Measurements from ENCODE around the gene ZNF24.
A peak's percentile ranks its signal among the peaks of the same experiment; 100 is the strongest.

The ZNF24 gene

GRCh38 chr18:35343936-35344735 is at the start of gene ZNF24:
TSS of gene ZNF24 (minus strand) at chr18:35344420. CDS start at chr18:35340650, 3,770 bp downstream.
- Histone ChIP-seq H3K27ac (ENCODE audit: low read depth, low read length) (peak within 1 kb of the TSS; percentile 99), H3K9me3 (ENCODE audit: control insufficient read depth in 5 of 5, low read length in 5 of 5) (no peaks in the 10 kb centered on the region), H3K4me3 (ENCODE audit: low read depth in 1 of 5, low read length in 5 of 5) (peak within 1 kb of the TSS; percentile 85 to 93 (median 89)), H3K27me3 (ENCODE audit: control insufficient read depth in 5 of 5, insufficient read depth in 4 of 5, low read length in 5 of 5) (no peaks in the 10 kb centered on the region), H3K9ac (ENCODE audit: low read length in 5 of 5) (peak within 1 kb of the TSS; percentile 98 to 100 (median 99)), H3K36me3 (ENCODE audit: control insufficient read depth in 5 of 5, insufficient read depth in 5 of 5, low read length in 5 of 5) (peaks cover 12 to 16% (median 13%) of the 10 kb centered on the region in 5 donors), H3K4me1 (ENCODE audit: control insufficient read depth in 5 of 5, insufficient read depth in 5 of 5, low read length in 5 of 5) (peaks cover 2 to 28% (median 25%) of the 10 kb centered on the region in 5 donors)

DNA sequence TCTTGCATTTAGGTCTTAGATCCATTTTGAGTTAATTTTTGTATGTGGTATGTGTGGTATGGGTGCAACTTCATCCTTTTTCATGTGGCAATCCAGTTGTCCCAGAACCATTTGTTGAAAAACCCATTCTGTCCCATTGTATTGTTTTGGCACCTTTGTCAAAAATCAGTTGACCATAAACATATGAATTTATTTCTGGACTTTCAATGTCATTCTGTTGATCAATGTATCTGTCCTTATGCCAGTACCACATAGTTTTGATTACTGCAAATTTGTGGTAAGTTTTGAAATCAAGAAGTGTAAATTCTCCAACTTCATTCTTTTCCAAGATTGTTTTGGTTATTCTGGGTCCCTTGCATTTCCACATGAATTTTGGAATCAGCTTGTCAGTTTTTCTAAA is 49.5 kb upstream of the ZNF24 start:
- no peaks in the 10 kb centered on the region for H3K27me3 ChIP-seq (ENCODE audit: control insufficient read depth in 5 of 5, insufficient read depth in 4 of 5, low read length in 5 of 5)
- H3K9ac ChIP-seq (ENCODE audit: low read length in 5 of 5) = no peak overlapping the region
- H3K36me3 ChIP-seq (ENCODE audit: control insufficient read depth in 5 of 5, insufficient read depth in 5 of 5, low read length in 5 of 5) = no peaks in the 10 kb centered on the region
- H3K9me3 ChIP-seq (ENCODE audit: control insufficient read depth in 5 of 5, low read length in 5 of 5) = peaks cover 0 to 5% (median 3%) of the 10 kb centered on the region in 5 donors
- no peak overlapping the region for H3K27ac ChIP-seq (ENCODE audit: low read depth, low read length)
- H3K4me1 ChIP-seq (ENCODE audit: control insufficient read depth in 5 of 5, insufficient read depth in 5 of 5, low read length in 5 of 5) = peaks cover 0 to 21% (median 4%) of the 10 kb centered on the region in 5 donors
- H3K4me3 ChIP-seq (ENCODE audit: low read depth in 1 of 5, low read length in 5 of 5) = no peak overlapping the region

GRCh38 chr18:35392375-35392774 is 48.2 kb upstream of the ZNF24 start:
- Histone ChIP-seq H3K4me1 (ENCODE audit: control insufficient read depth in 5 of 5, insufficient read depth in 5 of 5, low read length in 5 of 5) (peaks cover 0 to 26% (median 4%) of the 10 kb centered on the region in 5 donors), H3K27ac (ENCODE audit: low read depth, low read length) (no peak overlapping the region), H3K36me3 (ENCODE audit: control insufficient read depth in 5 of 5, insufficient read depth in 5 of 5, low read length in 5 of 5) (no peaks in the 10 kb centered on the region), H3K4me3 (ENCODE audit: low read depth in 1 of 5, low read length in 5 of 5) (no peak overlapping the region), H3K27me3 (ENCODE audit: control insufficient read depth in 5 of 5, insufficient read depth in 4 of 5, low read length in 5 of 5) (no peaks in the 10 kb centered on the region), H3K9ac (ENCODE audit: low read length in 5 of 5) (no peak overlapping the region), H3K9me3 (ENCODE audit: control insufficient read depth in 5 of 5, low read length in 5 of 5) (peaks cover 0 to 5% (median 3%) of the 10 kb centered on the region in 5 donors)

DNA sequence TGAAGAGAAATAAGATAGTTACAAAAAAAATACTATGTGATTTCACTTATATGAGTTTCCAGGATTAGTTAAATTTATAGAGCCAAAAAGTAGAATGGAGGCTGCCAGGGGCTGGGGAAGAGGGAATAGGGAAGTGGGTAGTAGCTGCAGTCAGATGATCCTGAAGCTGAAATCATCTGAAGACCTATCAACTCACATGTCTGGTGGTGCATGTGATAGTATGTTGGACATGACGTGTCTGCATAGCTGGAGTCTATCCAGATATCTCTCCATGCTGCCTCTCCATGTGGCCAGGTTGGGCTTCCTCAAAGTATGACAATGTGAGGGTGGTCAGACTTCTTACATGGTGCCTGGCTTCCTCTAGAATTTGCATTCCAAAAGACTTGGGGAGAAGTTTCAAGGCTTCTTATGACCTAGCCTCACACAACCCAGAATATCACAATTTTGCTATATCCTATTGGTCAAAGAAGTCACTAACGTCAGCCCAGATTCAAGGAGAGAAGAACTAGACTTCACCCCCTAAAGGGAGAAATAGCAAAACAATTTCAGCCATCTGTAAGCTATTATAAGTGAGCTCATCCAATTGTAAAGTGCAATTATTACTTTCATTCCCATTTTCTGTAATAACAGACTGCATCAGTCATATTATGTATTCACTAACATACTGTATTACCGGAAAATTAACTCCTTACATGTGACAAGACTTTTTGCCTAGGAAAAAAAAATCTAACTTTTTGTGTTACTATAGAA is 46.9 kb upstream of the ZNF24 start:
- Histone ChIP-seq H3K9ac (ENCODE audit: low read length in 5 of 5) (no peak overlapping the region), H3K9me3 (ENCODE audit: control insufficient read depth in 5 of 5, low read length in 5 of 5) (peaks cover 0 to 5% (median 3%) of the 10 kb centered on the region in 5 donors), H3K36me3 (ENCODE audit: control insufficient read depth in 5 of 5, insufficient read depth in 5 of 5, low read length in 5 of 5) (no peaks in the 10 kb centered on the region), H3K27me3 (ENCODE audit: control insufficient read depth in 5 of 5, insufficient read depth in 4 of 5, low read length in 5 of 5) (no peaks in the 10 kb centered on the region), H3K4me3 (ENCODE audit: low read depth in 1 of 5, low read length in 5 of 5) (no peak overlapping the region), H3K4me1 (ENCODE audit: control insufficient read depth in 5 of 5, insufficient read depth in 5 of 5, low read length in 5 of 5) (peaks cover 0 to 29% (median 5%) of the 10 kb centered on the region in 5 donors), H3K27ac (ENCODE audit: low read depth, low read length) (peak overlapping the region; percentile 5)

DNA sequence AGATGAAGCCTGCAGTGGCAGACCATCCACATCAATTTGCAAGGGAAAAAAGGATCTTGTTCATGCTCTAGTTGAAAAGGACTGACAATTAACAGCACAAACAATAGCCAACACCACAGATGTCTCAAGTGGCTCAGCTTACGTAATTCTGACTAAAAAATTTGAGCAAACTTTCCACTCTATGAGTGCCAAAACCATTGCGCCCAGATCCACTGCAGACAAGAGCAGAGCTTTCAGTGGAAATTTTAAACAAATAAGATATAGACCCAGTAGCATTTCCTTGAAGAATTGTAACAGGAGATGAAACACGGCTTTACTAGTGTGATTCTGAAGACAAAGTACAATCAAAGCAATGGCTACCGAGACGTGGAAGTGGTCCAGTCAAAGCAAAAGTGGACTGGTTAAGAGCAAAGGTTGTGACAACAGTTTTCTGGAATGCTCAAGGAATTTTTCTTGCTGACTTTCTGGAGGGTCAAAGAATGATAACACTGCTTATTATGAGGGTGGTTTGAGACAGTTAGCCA is 44.9 kb upstream of the ZNF24 start:
- Histone ChIP-seq H3K9ac (ENCODE audit: low read length in 5 of 5) (no peak overlapping the region), H3K4me3 (ENCODE audit: low read depth in 1 of 5, low read length in 5 of 5) (peak overlapping the region in 4 of 5 donors; percentile 18 to 58 (median 42)), H3K27ac (ENCODE audit: low read depth, low read length) (peak overlapping the region; percentile 75)

GRCh38 chr18:35387152-35387571 is 42.9 kb upstream of the ZNF24 start:
- Histone ChIP-seq H3K4me3 (ENCODE audit: low read depth in 1 of 5, low read length in 5 of 5) (no peak overlapping the region), H3K9ac (ENCODE audit: low read length in 5 of 5) (no peak overlapping the region), H3K9me3 (ENCODE audit: control insufficient read depth in 5 of 5, low read length in 5 of 5) (peaks cover 0 to 2% (median 1%) of the 10 kb centered on the region in 5 donors), H3K36me3 (ENCODE audit: control insufficient read depth in 5 of 5, insufficient read depth in 5 of 5, low read length in 5 of 5) (no peaks in the 10 kb centered on the region), H3K27ac (ENCODE audit: low read depth, low read length) (no peak overlapping the region), H3K4me1 (ENCODE audit: control insufficient read depth in 5 of 5, insufficient read depth in 5 of 5, low read length in 5 of 5) (peaks cover 0 to 24% (median 5%) of the 10 kb centered on the region in 5 donors), H3K27me3 (ENCODE audit: control insufficient read depth in 5 of 5, insufficient read depth in 4 of 5, low read length in 5 of 5) (no peaks in the 10 kb centered on the region)

More for the DNA sequence above, 44.9 kb upstream of the ZNF24 start:
- Histone ChIP-seq H3K4me1 (ENCODE audit: control insufficient read depth in 5 of 5, insufficient read depth in 5 of 5, low read length in 5 of 5) (peaks cover 0 to 29% (median 5%) of the 10 kb centered on the region in 5 donors), H3K27me3 (ENCODE audit: control insufficient read depth in 5 of 5, insufficient read depth in 4 of 5, low read length in 5 of 5) (no peaks in the 10 kb centered on the region), H3K9me3 (ENCODE audit: control insufficient read depth in 5 of 5, low read length in 5 of 5) (peaks cover 0 to 5% (median 3%) of the 10 kb centered on the region in 5 donors), H3K36me3 (ENCODE audit: control insufficient read depth in 5 of 5, insufficient read depth in 5 of 5, low read length in 5 of 5) (no peaks in the 10 kb centered on the region)

DNA sequence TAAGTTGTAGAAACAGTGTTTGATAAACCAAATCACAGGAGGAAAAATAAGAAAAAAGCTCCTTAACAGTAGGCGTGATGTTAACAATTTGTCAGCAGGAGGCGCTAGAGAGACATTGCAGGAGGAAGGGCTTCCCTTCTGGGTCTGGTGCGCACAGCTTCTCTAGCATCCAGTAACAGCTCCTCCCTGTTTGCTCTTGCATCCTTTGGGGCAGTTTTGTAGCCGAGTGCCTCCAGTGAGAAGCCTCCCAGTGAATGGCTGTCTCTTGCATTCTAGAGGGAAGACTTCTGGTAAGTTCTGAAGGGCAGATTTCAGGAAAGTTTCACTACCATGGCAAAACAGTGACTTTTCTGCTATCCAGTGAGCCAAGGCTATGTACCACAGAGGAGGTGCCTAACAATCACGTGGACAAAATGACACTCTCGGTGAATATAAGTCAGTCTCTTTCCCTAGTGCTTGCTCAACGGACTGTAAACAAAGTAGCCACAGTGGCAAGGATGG is 42.4 kb upstream of the ZNF24 start:
- no peaks in the 10 kb centered on the region for H3K36me3 ChIP-seq (ENCODE audit: control insufficient read depth in 5 of 5, insufficient read depth in 5 of 5, low read length in 5 of 5)
- no peak overlapping the region for H3K4me3 ChIP-seq (ENCODE audit: low read depth in 1 of 5, low read length in 5 of 5)
- H3K9ac ChIP-seq (ENCODE audit: low read length in 5 of 5) = no peak overlapping the region
- no peak overlapping the region for H3K27ac ChIP-seq (ENCODE audit: low read depth, low read length)
- no peaks in the 10 kb centered on the region for H3K9me3 ChIP-seq (ENCODE audit: control insufficient read depth in 5 of 5, low read length in 5 of 5)
- H3K27me3 ChIP-seq (ENCODE audit: control insufficient read depth in 5 of 5, insufficient read depth in 4 of 5, low read length in 5 of 5) = no peaks in the 10 kb centered on the region
- H3K4me1 ChIP-seq (ENCODE audit: control insufficient read depth in 5 of 5, insufficient read depth in 5 of 5, low read length in 5 of 5) = peaks cover 0 to 24% (median 5%) of the 10 kb centered on the region in 5 donors

DNA sequence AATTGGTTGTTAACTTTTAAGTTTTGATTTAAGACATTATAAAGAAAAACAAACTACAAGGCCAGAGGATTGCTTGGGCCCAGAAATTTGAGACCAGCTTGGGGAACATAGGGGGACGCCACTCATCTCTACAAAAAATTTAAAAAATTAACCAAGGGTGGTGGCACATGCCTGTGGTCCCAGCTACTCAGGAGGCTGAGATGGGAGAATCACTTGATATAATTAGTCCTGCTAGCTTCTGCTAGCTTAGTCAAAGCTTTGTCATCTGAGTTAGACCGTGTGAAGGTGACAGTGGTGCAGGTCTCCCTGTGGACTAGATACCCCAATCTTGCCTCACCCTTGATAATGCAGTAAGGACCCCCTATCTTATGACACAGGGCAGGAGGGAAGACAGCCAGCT is 38.9 kb upstream of the ZNF24 start:
- H3K27me3 ChIP-seq (ENCODE audit: control insufficient read depth in 5 of 5, insufficient read depth in 4 of 5, low read length in 5 of 5) = no peaks in the 10 kb centered on the region
- no peaks in the 10 kb centered on the region for H3K36me3 ChIP-seq (ENCODE audit: control insufficient read depth in 5 of 5, insufficient read depth in 5 of 5, low read length in 5 of 5)
- peaks cover 0 to 7% (median 0%) of the 10 kb centered on the region in 5 donors for H3K4me1 ChIP-seq (ENCODE audit: control insufficient read depth in 5 of 5, insufficient read depth in 5 of 5, low read length in 5 of 5)
- H3K9ac ChIP-seq (ENCODE audit: low read length in 5 of 5) = no peak overlapping the region
- H3K4me3 ChIP-seq (ENCODE audit: low read depth in 1 of 5, low read length in 5 of 5) = no peak overlapping the region
- H3K27ac ChIP-seq (ENCODE audit: low read depth, low read length) = no peak overlapping the region
- no peaks in the 10 kb centered on the region for H3K9me3 ChIP-seq (ENCODE audit: control insufficient read depth in 5 of 5, low read length in 5 of 5)

GRCh38 chr18:35379421-35379820 is 35.2 kb upstream of the ZNF24 start:
- no peaks in the 10 kb centered on the region for H3K9me3 ChIP-seq (ENCODE audit: control insufficient read depth in 5 of 5, low read length in 5 of 5)
- no peak overlapping the region for H3K4me3 ChIP-seq (ENCODE audit: low read depth in 1 of 5, low read length in 5 of 5)
- no peaks in the 10 kb centered on the region for H3K36me3 ChIP-seq (ENCODE audit: control insufficient read depth in 5 of 5, insufficient read depth in 5 of 5, low read length in 5 of 5)
- peaks cover 0 to 16% (median 11%) of the 10 kb centered on the region in 5 donors for H3K4me1 ChIP-seq (ENCODE audit: control insufficient read depth in 5 of 5, insufficient read depth in 5 of 5, low read length in 5 of 5)
- no peaks in the 10 kb centered on the region for H3K27me3 ChIP-seq (ENCODE audit: control insufficient read depth in 5 of 5, insufficient read depth in 4 of 5, low read length in 5 of 5)
- no peak overlapping the region for H3K9ac ChIP-seq (ENCODE audit: low read length in 5 of 5)
- H3K27ac ChIP-seq (ENCODE audit: low read depth, low read length) = no peak overlapping the region
